Lower lobe of right lung (tissue), 2 donors: ENCODE results near the gene FSIP1. TPM values are rescaled to one million over a fixed set of nuclear protein-coding genes. Genes with fewer than 3 reads are reported as not detected.

Experiments used
- ATAC-seq, 2 donors: fragments of 200-7000 bp; cut with Tn5 transposase; one replicate each; pipeline ENCODE4 v1.9.1; 2020 to 2022; ENCODE audit warnings: mild to moderate bottlenecking in 2 of 2, moderate library complexity in 2 of 2
- DNase-seq: peaks from one replicate; pipeline ENCODE4 v3.0.0-alpha.2; 2020
- H3K27ac ChIP-seq: fragments of 200-600 bp; one replicate; pipeline ENCODE4 v1.8.0; 2022
- H3K27me3 ChIP-seq: fragments of 200-600 bp; one replicate; pipeline ENCODE4 v1.8.0; 2022; ENCODE audit warnings: low read depth
- H3K36me3 ChIP-seq: fragments of 200-600 bp; one replicate; pipeline ENCODE4 v1.8.0; 2022; ENCODE audit warnings: mild to moderate bottlenecking
- H3K4me1 ChIP-seq: fragments of 200-600 bp; one replicate; pipeline ENCODE4 v1.8.0; 2022
- H3K4me3 ChIP-seq: fragments of 200-600 bp; one replicate; pipeline ENCODE4 v1.8.0; 2022; ENCODE audit warnings: mild to moderate bottlenecking
- H3K9me3 ChIP-seq: fragments of 200-600 bp; one replicate; pipeline ENCODE4 v1.8.0; 2022
- CTCF ChIP-seq: fragments of 200-600 bp; IDR thresholded peaks from one replicate; pipeline ENCODE4 v1.8.0; 2022; ENCODE audit warnings: antibody characterized with exemption, mild to moderate bottlenecking
- intact Hi-C: fragments of 100-400 bp; cut with DNase I; formaldehyde crosslinking; loops from one replicate; pipeline ENCODE4 v1.11.0; 2022
- total RNA-seq: library from RNA; stranded (reverse); fragmentation: NEBNext Ultra II Directional; extraction: Animal tissue kit (Norgen Biotek cat#: 25700); gene quantifications from one replicate; pipeline ENCODE4 v1.2.1, GENCODE V29; 2021
- donor health status: DM: no; HTN: yes; CAD: no; lungs with severe emphysema.

The FSIP1 gene
- total RNA-seq, 1 donor from 2014 or later = 2.0 TPM

- Histone ChIP-seq H3K36me3 (peaks cover 48% of the 10 kb centered on the region), H3K4me1 (peaks cover 54% of the 10 kb centered on the region), H3K9me3 (no peaks in the 10 kb centered on the region), H3K27me3 (no peaks in the 10 kb centered on the region), H3K27ac (peak overlapping the region; percentile 94), H3K4me3 (peak overlapping the region; percentile 67)
- ATAC-seq = peak; percentile 40 to 41
- peak; percentile 21 for TF ChIP-seq CTCF
- DNase-seq = peak; percentile 76
- intact Hi-C loops = loop anchor here (10.0 kb wide), 1 partner anchor 407 kb away; no protein-coding TSS in a partner anchor
Observed at GRCh38 chr15:39581793-39582285, 200.8 kb downstream of the FSIP1 start.

- ATAC-seq (no peak), DNase-seq (no peak)
- intact Hi-C loops = loop anchor here (10.0 kb wide), 1 partner anchor 407 kb away; no protein-coding TSS in a partner anchor
- H3K4me1 ChIP-seq = peaks cover 53% of the 10 kb centered on the region
- TF ChIP-seq CTCF = no peak
- peak overlapping the region; percentile 94 for H3K27ac ChIP-seq
- no peaks in the 10 kb centered on the region for H3K9me3 ChIP-seq
- H3K4me3 ChIP-seq = peak overlapping the region; percentile 67
- peaks cover 43% of the 10 kb centered on the region for H3K36me3 ChIP-seq
- no peaks in the 10 kb centered on the region for H3K27me3 ChIP-seq
Observed at GRCh38 chr15:39581242-39581792, 201.3 kb downstream of the FSIP1 start.

GRCh38 chr15:39580485-39581241, 202.0 kb downstream of the FSIP1 start, which contains the start of gene THBS1:
TSS of gene THBS1 (plus strand) at chr15:39581079. CDS start at chr15:39581858, 779 bp downstream.
- intact Hi-C loops = loop anchor here (10.0 kb wide), 1 partner anchor 406 kb away; no protein-coding TSS in a partner anchor
- Histone ChIP-seq H3K27me3 (no peaks in the 10 kb centered on the region), H3K9me3 (no peaks in the 10 kb centered on the region), H3K36me3 (peaks cover 36% of the 10 kb centered on the region), H3K4me1 (peaks cover 46% of the 10 kb centered on the region), H3K27ac (peak within 1 kb of the TSS; percentile 94), H3K4me3 (peak within 1 kb of the TSS; percentile 67)
- peak; percentile 38 for TF ChIP-seq CTCF
- ATAC-seq (peak; percentile 76 to 88), DNase-seq (peak; percentile 92)

GRCh38 chr15:39580117-39580484, 202.5 kb downstream of the FSIP1 start:
- no peaks in the 10 kb centered on the region for H3K27me3 ChIP-seq
- H3K9me3 ChIP-seq = no peaks in the 10 kb centered on the region
- peak overlapping the region; percentile 94 for H3K27ac ChIP-seq
- peaks cover 42% of the 10 kb centered on the region for H3K4me1 ChIP-seq
- intact Hi-C loops = loop anchor here (10.0 kb wide), 1 partner anchor 405 kb away; no protein-coding TSS in a partner anchor
- peak overlapping the region; percentile 67 for H3K4me3 ChIP-seq
- H3K36me3 ChIP-seq = peaks cover 31% of the 10 kb centered on the region
- peak; percentile 94 for TF ChIP-seq CTCF
- DNase-seq (peak; percentile 93), ATAC-seq (peak; percentile 88 to 94)

GRCh38 chr15:39579487-39580116, 203.0 kb downstream of the FSIP1 start:
- TF ChIP-seq CTCF = no peak
- Histone ChIP-seq H3K9me3 (no peaks in the 10 kb centered on the region), H3K36me3 (peaks cover 26% of the 10 kb centered on the region), H3K27me3 (no peaks in the 10 kb centered on the region), H3K4me3 (peak overlapping the region; percentile 67), H3K27ac (peak overlapping the region; percentile 94), H3K4me1 (peaks cover 40% of the 10 kb centered on the region)
- peak; percentile 71 for DNase-seq
- intact Hi-C loops = loop anchor here (10.0 kb wide), 2 partner anchors 85 to 405 kb away; no protein-coding TSS in a partner anchor
- peak; percentile 49 to 68 for ATAC-seq
